ENCODE results near the gene ARID1B.

Gene ARID1B

DNA sequence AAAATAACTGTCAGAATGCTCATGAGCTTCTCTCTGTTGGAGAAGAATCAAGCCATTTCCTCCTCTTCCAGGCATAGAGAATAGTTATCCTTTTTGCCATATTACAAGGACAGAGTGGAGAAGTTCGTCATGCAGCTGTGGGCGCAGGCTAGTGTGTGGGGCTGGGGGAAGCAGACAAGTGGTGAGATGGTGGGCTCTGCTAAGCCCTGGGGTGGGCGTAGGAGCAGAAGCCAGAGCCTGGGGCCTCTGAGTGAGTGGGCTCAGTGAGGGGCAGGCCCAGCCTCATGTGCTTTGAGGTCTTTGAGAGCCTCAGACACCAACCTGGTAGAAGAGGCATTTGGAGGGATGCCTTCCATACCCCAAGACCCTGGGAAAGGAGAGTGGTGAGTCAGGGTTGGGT lies 19.4 kb downstream of the ARID1B start:
- Histone ChIP-seq H3K27me3 (ENCODE audit: control insufficient read depth, insufficient read depth, low read length) (no peaks in the 10 kb centered on the region), H3K27ac (ENCODE audit: low read length) (no peak overlapping the region), H3K9ac (ENCODE audit: low read length) (no peak overlapping the region), H3K36me3 (ENCODE audit: control insufficient read depth, low read depth, low read length) (no peaks in the 10 kb centered on the region), H3K4me3 (ENCODE audit: low read length) (no peak overlapping the region), H3K9me3 (ENCODE audit: control insufficient read depth, low read depth, low read length) (no peaks in the 10 kb centered on the region), H3K4me1 (ENCODE audit: control insufficient read depth, low read depth, low read length) (peaks cover 30% of the 10 kb centered on the region)

DNA sequence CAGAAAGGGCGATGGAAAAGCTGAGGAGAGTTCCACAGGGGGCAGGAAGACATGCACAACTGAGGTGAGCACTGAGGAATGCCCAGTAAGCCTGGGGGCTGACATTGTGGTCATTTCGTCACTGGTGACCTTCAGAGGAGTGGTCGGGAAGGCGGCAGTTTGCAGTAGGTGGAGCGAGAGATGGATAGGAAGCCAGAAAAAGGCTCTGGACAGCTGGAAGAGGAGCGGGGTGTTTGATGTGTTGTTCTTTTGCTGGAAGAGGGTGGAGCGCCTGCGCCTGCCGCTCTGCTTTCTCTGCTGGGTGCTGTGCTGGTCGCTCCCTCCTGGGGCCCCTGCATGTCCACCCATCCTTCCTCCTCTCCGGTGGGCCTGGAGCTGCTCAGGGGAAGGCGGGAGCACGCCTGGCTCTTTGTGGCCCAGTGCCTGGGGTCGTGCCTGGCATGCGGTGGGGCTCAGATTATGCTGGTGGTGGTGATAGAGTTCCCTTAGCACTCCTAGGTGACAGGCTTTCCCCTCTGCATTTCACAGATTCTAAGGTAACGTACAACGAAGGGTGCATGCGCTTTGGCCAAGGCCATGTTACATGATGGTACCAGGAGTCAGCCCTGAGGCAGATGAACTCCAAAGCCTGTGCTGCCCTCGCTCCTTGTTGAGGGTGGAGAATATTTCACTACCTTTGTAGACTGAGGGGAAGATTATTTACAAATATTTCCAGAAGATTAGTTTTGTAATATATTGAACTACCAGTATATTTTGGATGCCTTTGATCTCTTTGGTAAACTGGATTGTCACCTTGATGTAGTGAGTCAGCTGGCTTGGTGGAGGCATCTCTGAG lies 20.9 kb downstream of the ARID1B start:
- no peaks in the 10 kb centered on the region for H3K36me3 ChIP-seq (ENCODE audit: control insufficient read depth, low read depth, low read length)
- H3K9ac ChIP-seq (ENCODE audit: low read length): no peak overlapping the region
- peaks cover 18% of the 10 kb centered on the region for H3K4me1 ChIP-seq (ENCODE audit: control insufficient read depth, low read depth, low read length)
- H3K27ac ChIP-seq (ENCODE audit: low read length): no peak overlapping the region
- no peaks in the 10 kb centered on the region for H3K27me3 ChIP-seq (ENCODE audit: control insufficient read depth, insufficient read depth, low read length)
- H3K9me3 ChIP-seq (ENCODE audit: control insufficient read depth, low read depth, low read length): no peaks in the 10 kb centered on the region
- no peak overlapping the region for H3K4me3 ChIP-seq (ENCODE audit: low read length)

DNA sequence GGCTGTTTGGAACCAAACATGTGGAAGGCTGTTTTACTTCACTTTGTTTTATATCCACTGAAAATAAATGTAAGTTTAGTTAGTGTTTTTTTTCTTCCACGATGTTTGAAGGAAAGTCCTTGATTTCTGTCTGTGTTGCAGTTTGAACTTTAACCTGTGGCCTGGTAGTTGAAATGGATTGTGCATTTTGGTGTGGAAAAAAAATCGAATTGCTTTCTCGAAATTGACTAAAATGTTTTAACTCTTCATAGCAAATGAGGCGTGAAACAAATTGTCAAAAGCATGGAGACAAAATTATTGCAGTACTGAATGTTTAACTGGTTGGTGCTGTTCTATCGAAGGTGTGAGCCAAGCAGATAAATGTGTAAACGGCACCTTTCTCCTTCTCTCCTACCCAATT lies 24.5 kb downstream of the ARID1B start:
- Histone ChIP-seq H3K9me3 (ENCODE audit: control insufficient read depth, low read depth, low read length) (no peaks in the 10 kb centered on the region), H3K4me1 (ENCODE audit: control insufficient read depth, low read depth, low read length) (peaks cover under 1% of the 10 kb centered on the region), H3K27me3 (ENCODE audit: control insufficient read depth, insufficient read depth, low read length) (no peaks in the 10 kb centered on the region), H3K4me3 (ENCODE audit: low read length) (no peak overlapping the region), H3K27ac (ENCODE audit: low read length) (no peak overlapping the region), H3K36me3 (ENCODE audit: control insufficient read depth, low read depth, low read length) (no peaks in the 10 kb centered on the region), H3K9ac (ENCODE audit: low read length) (no peak overlapping the region)

DNA sequence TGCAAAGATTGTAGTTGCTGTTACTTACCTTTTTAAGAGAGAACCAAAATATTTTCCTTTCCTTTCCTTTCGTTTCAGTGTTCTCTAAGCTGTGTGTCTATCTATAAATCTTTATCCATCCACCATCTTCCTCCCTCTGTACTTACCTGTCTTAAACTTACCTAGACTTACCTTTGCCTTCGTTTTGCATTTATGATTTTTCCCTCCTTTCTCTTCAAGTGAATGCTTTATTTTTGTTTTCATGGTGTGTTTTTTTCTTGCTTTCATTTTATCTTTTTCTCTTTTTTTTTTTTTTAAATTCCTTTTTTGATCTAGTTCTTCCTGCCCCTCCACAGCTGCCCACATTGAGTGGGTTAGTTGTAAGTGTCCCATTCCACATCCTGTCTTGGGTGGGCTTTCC lies 26.2 kb downstream of the ARID1B start:
- Histone ChIP-seq H3K27me3 (ENCODE audit: control insufficient read depth, insufficient read depth, low read length) (no peaks in the 10 kb centered on the region), H3K9me3 (ENCODE audit: control insufficient read depth, low read depth, low read length) (no peaks in the 10 kb centered on the region), H3K36me3 (ENCODE audit: control insufficient read depth, low read depth, low read length) (no peaks in the 10 kb centered on the region), H3K27ac (ENCODE audit: low read length) (no peak overlapping the region), H3K9ac (ENCODE audit: low read length) (no peak overlapping the region), H3K4me3 (ENCODE audit: low read length) (no peak overlapping the region), H3K4me1 (ENCODE audit: control insufficient read depth, low read depth, low read length) (peaks cover 7% of the 10 kb centered on the region)

DNA sequence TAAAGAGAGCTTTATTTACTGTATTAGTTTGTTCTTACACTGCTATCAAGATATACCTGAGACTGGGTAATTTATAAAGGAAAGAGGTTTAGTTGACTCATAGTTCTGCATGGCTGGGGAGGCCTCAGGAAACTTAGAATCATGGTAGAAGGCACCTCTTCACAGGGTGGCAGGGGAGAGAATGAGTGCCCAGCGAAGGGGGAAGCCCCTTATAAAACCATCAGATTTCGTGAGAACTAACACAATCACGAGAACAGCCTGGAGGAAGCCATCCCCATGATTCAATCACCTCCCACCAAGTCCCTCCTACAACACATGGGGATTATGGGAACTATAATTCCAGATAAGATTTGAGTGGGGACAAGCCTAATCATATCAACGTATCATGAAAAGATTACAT lies 27.2 kb downstream of the ARID1B start:
- Histone ChIP-seq H3K4me1 (ENCODE audit: control insufficient read depth, low read depth, low read length) (peaks cover 15% of the 10 kb centered on the region), H3K4me3 (ENCODE audit: low read length) (no peak overlapping the region), H3K9me3 (ENCODE audit: control insufficient read depth, low read depth, low read length) (no peaks in the 10 kb centered on the region), H3K36me3 (ENCODE audit: control insufficient read depth, low read depth, low read length) (no peaks in the 10 kb centered on the region), H3K27ac (ENCODE audit: low read length) (no peak overlapping the region), H3K27me3 (ENCODE audit: control insufficient read depth, insufficient read depth, low read length) (no peaks in the 10 kb centered on the region), H3K9ac (ENCODE audit: low read length) (no peak overlapping the region)

DNA sequence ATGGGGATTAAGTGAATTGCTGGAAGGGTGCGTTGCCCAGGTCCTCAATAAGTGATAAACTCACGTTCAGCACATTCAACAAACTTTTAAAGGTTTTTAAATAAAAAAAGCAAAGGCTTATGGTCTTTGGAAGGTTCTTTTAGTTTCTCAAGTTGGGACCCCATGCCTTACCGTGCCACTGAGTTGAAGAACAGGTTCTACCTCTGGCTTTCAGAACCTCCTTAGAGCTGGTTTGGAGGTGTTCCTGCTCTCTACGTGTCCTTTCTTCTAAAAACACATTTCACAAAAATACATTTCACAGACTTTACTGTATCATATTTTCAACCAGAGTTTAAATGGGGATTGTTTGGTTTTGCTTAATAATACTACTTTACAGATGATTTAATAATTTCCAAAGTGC lies 29.0 kb downstream of the ARID1B start:
- peaks cover 21% of the 10 kb centered on the region for H3K4me1 ChIP-seq (ENCODE audit: control insufficient read depth, low read depth, low read length)
- no peak overlapping the region for H3K4me3 ChIP-seq (ENCODE audit: low read length)

DNA sequence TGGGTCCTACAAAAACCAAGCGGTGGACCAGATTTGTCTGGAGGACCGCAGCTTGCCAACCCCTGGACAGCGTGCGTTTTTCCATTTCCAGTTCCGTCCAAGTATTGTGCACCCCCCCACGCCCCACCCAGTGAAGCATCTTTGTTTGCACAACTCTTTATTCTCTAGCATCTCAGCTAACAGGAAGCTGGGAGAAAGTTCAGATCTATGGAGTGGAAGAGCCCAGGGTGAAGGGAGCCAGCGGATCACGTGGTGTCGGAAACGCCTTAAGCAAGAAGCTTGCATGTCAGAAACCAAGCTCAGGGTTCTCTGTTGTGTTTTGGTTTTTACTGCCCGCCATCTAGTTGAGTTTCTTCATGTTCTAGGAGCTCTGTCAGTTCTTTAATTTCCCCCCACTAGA lies 29.9 kb downstream of the ARID1B start:
- H3K4me1 ChIP-seq (ENCODE audit: control insufficient read depth, low read depth, low read length): peaks cover 26% of the 10 kb centered on the region
- H3K36me3 ChIP-seq (ENCODE audit: control insufficient read depth, low read depth, low read length): no peaks in the 10 kb centered on the region
- H3K4me3 ChIP-seq (ENCODE audit: low read length): no peak overlapping the region
- H3K9me3 ChIP-seq (ENCODE audit: control insufficient read depth, low read depth, low read length): no peaks in the 10 kb centered on the region
- no peaks in the 10 kb centered on the region for H3K27me3 ChIP-seq (ENCODE audit: control insufficient read depth, insufficient read depth, low read length)
- H3K27ac ChIP-seq (ENCODE audit: low read length): no peak overlapping the region
- no peak overlapping the region for H3K9ac ChIP-seq (ENCODE audit: low read length)

More for the DNA sequence above, 29.0 kb downstream of the ARID1B start:
- Histone ChIP-seq H3K9me3 (ENCODE audit: control insufficient read depth, low read depth, low read length) (no peaks in the 10 kb centered on the region), H3K9ac (ENCODE audit: low read length) (no peak overlapping the region), H3K36me3 (ENCODE audit: control insufficient read depth, low read depth, low read length) (no peaks in the 10 kb centered on the region), H3K27ac (ENCODE audit: low read length) (no peak overlapping the region), H3K27me3 (ENCODE audit: control insufficient read depth, insufficient read depth, low read length) (no peaks in the 10 kb centered on the region)

DNA sequence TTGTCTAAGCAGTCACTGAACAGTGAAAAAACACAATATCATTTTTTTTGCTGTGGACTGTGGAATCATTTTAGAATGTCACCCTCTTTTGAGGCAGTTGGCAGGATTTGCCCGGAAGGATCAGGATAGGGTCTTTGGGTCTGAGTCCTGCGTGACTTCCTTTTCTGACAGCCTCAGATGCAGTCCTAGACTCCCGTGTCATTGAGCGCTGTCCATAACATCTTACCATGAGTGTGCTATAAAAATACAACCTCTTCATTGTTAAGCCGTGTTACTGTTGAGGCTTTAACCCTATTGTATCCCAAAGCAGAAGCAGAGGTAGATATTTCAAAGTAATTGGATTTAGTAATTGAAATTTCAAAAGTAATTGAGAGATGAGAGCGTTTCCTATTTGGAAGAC lies 30.6 kb downstream of the ARID1B start:
- Histone ChIP-seq H3K27ac (ENCODE audit: low read length) (no peak overlapping the region), H3K9me3 (ENCODE audit: control insufficient read depth, low read depth, low read length) (no peaks in the 10 kb centered on the region), H3K4me3 (ENCODE audit: low read length) (no peak overlapping the region), H3K36me3 (ENCODE audit: control insufficient read depth, low read depth, low read length) (no peaks in the 10 kb centered on the region), H3K9ac (ENCODE audit: low read length) (no peak overlapping the region), H3K4me1 (ENCODE audit: control insufficient read depth, low read depth, low read length) (peaks cover 28% of the 10 kb centered on the region), H3K27me3 (ENCODE audit: control insufficient read depth, insufficient read depth, low read length) (no peaks in the 10 kb centered on the region)

DNA sequence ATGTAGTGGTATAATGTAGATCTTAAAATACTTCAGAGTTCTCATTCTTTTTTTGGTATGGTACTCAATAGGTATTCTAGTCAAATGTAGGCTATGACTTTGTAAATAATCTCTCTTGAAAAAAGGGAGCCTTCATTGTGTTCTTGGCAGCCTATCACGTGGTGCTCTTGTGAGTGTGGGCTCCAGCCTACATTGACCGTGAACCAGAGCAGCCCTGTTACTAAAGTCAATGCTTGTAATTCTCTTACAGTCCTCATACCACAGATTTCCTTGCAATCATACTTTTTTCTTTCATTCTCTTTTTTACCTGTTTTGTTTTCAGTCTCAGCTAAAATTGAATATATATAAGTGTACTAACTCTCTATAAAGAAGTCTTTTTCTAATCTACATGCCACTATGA lies 31.1 kb downstream of the ARID1B start:
- Histone ChIP-seq H3K4me1 (ENCODE audit: control insufficient read depth, low read depth, low read length) (peaks cover 28% of the 10 kb centered on the region), H3K36me3 (ENCODE audit: control insufficient read depth, low read depth, low read length) (no peaks in the 10 kb centered on the region), H3K4me3 (ENCODE audit: low read length) (no peak overlapping the region), H3K27me3 (ENCODE audit: control insufficient read depth, insufficient read depth, low read length) (no peaks in the 10 kb centered on the region), H3K9ac (ENCODE audit: low read length) (no peak overlapping the region), H3K27ac (ENCODE audit: low read length) (no peak overlapping the region), H3K9me3 (ENCODE audit: control insufficient read depth, low read depth, low read length) (no peaks in the 10 kb centered on the region)

DNA sequence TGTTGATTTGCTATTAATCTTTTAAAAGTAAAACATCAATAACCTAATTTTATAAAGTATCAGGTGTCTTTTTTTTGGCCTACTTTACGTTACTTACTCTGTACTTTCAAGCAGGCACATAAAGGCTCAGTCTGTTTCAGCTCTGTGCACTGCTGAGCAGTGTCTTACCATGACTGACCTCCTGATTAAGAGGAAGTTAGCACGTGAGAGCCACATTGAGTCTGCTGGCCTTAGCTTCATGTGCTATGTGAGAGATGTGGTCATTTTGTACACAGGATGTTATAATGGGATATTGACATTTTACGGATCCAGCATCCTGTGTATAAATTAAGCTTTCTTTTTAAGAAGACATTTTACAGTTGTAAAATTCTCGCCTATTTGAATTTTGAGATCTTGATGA lies 31.9 kb downstream of the ARID1B start:
- Histone ChIP-seq H3K9ac (ENCODE audit: low read length) (no peak overlapping the region), H3K9me3 (ENCODE audit: control insufficient read depth, low read depth, low read length) (no peaks in the 10 kb centered on the region), H3K27ac (ENCODE audit: low read length) (no peak overlapping the region), H3K27me3 (ENCODE audit: control insufficient read depth, insufficient read depth, low read length) (no peaks in the 10 kb centered on the region), H3K4me3 (ENCODE audit: low read length) (no peak overlapping the region), H3K4me1 (ENCODE audit: control insufficient read depth, low read depth, low read length) (peaks cover 31% of the 10 kb centered on the region), H3K36me3 (ENCODE audit: control insufficient read depth, low read depth, low read length) (no peaks in the 10 kb centered on the region)

DNA sequence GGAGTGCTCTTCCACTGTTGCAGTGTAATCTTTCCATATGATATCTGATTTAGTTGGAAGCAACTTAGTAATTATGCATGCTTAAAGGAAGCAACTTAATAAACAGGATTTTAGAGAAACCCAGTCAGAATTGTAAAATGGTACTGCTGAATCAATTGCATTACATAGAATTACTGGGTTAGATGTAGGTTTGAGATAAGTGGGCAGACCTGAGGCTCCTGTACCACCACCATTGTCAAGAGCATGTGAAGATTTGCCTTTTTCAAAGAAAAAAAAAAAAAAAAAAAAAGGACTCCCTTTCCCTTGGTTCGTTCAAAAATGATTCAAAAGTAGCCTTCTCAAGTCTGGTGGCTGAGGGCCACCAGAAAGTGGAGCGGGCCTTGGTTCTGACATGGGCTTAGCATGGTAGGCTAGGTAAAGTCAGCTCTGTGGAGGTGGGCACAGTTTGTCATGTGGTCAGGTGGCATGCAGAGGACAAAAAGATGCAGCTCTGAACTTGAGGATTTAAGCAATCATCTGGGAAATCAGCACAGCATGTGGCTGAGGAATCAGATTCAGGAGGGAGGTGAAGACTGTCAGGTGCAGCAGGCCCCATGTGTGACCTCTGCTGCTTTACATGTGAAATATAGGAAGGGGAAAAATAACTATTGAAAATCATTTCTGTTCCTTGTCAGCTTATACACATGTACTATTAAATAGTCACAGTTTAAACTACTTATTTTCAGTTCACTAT lies 32.4 kb downstream of the ARID1B start:
- no peaks in the 10 kb centered on the region for H3K27me3 ChIP-seq (ENCODE audit: control insufficient read depth, insufficient read depth, low read length)
- H3K9me3 ChIP-seq (ENCODE audit: control insufficient read depth, low read depth, low read length): no peaks in the 10 kb centered on the region
- H3K4me1 ChIP-seq (ENCODE audit: control insufficient read depth, low read depth, low read length): peaks cover 32% of the 10 kb centered on the region
- no peak overlapping the region for H3K4me3 ChIP-seq (ENCODE audit: low read length)
- no peak overlapping the region for H3K27ac ChIP-seq (ENCODE audit: low read length)
- no peaks in the 10 kb centered on the region for H3K36me3 ChIP-seq (ENCODE audit: control insufficient read depth, low read depth, low read length)
- H3K9ac ChIP-seq (ENCODE audit: low read length): no peak overlapping the region
